C4-2B (cell line): ENCODE measurements around the gene IQGAP2.
"Not testable (repeated sequence)": the region's sequence is repeated elsewhere in the genome, so short reads cannot be mapped to it uniquely, and the experiment has no call there.

Experiments used
- ZFX ChIP-seq: fragments of 450-650 bp; IDR thresholded peaks from 2 replicates; pipeline ENCODE4 v1.6.1; 2017
- TF ChIP-seq, protein P1 (sequence below): fragments of 450-650 bp; conservative IDR thresholded peaks from 2 replicates; pipeline ENCODE4 v1.5.1; 2017; ENCODE audit warnings: mild to moderate bottlenecking

DNA sequence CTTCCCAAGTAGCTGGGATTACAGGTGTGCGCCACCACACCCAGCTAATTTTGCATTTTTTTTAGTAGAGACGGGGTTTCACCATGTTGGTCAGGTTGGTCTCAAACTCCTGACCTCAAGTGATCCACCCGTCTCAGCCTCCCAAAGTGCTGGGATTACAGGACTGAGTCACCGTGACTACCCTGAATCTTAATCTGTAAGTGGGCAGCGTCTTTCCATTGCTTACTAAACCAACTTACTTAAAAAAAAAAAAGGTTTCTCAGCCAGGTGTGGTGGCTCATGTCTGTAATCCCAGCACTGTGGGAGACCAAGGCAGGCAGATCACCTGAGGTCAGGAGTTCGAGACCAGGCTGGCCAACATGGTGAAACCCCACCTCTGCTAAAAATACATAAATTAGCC, 25.5 kb downstream of the IQGAP2 start:
- TF ChIP-seq, protein P1, sequence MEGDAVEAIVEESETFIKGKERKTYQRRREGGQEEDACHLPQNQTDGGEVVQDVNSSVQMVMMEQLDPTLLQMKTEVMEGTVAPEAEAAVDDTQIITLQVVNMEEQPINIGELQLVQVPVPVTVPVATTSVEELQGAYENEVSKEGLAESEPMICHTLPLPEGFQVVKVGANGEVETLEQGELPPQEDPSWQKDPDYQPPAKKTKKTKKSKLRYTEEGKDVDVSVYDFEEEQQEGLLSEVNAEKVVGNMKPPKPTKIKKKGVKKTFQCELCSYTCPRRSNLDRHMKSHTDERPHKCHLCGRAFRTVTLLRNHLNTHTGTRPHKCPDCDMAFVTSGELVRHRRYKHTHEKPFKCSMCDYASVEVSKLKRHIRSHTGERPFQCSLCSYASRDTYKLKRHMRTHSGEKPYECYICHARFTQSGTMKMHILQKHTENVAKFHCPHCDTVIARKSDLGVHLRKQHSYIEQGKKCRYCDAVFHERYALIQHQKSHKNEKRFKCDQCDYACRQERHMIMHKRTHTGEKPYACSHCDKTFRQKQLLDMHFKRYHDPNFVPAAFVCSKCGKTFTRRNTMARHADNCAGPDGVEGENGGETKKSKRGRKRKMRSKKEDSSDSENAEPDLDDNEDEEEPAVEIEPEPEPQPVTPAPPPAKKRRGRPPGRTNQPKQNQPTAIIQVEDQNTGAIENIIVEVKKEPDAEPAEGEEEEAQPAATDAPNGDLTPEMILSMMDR = not testable (repeated sequence)
- TF ChIP-seq ZFX = not testable (repeated sequence)
